Stimulated activated CD4-positive, alpha-beta T cell treated with anti-CD3 and anti-CD28 coated beads, Interleukin-2, amount 100 ng/mL, for 4 hours (primary cell): ENCODE results near the gene COG5.

ENCODE experiments used
- DNase-seq: peaks from one replicate; pipeline ENCODE4 v3.0.0-alpha.2; 2020; ENCODE audit warnings: low read depth

COG5 gene

GRCh38 chr7:107394276-107394675, 169.4 kb downstream of the COG5 start:
- DNase-seq: no peak

GRCh38 chr7:107392830-107393229, 170.9 kb downstream of the COG5 start:
- DNase-seq: no peak

GRCh38 chr7:107390916-107391315, 172.8 kb downstream of the COG5 start:
- no peak for DNase-seq

GRCh38 chr7:107388604-107389003, 175.1 kb downstream of the COG5 start:
- no peak for DNase-seq

GRCh38 chr7:107387573-107388219, 176.0 kb downstream of the COG5 start:
- no peak for DNase-seq

- DNase-seq: no peak
Measured at GRCh38 chr7:107387128-107387527, 176.6 kb downstream of the COG5 start.

- DNase-seq: no peak
Measured at GRCh38 chr7:107386548-107387102, 177.1 kb downstream of the COG5 start.

GRCh38 chr7:107384025-107384424, 179.7 kb downstream of the COG5 start:
- DNase-seq: no peak

- DNase-seq: no peak
Measured at GRCh38 chr7:107383203-107383602, 180.5 kb downstream of the COG5 start.

GRCh38 chr7:107381453-107381852, 182.3 kb downstream of the COG5 start:
- no peak for DNase-seq

- no peak for DNase-seq
Measured at GRCh38 chr7:107373354-107373753, 190.4 kb downstream of the COG5 start.

GRCh38 chr7:107372298-107372697, 191.4 kb downstream of the COG5 start:
- no peak for DNase-seq

GRCh38 chr7:107370816-107371215, 192.9 kb downstream of the COG5 start:
- no peak for DNase-seq

- no peak for DNase-seq
Measured at GRCh38 chr7:107364787-107365186, 198.9 kb downstream of the COG5 start.

- DNase-seq: no peak
Measured at GRCh38 chr7:107359520-107360316, 204.0 kb downstream of the COG5 start.

- no peak for DNase-seq
Measured at GRCh38 chr7:107355616-107356015, 208.1 kb downstream of the COG5 start.

- no peak for DNase-seq
Measured at GRCh38 chr7:107354640-107355039, 209.1 kb downstream of the COG5 start.

- no peak for DNase-seq
Measured at GRCh38 chr7:107353701-107354100, 210.0 kb downstream of the COG5 start.

- no peak for DNase-seq
Measured at GRCh38 chr7:107345898-107346297, 217.8 kb downstream of the COG5 start.

GRCh38 chr7:107344799-107345198, 218.9 kb downstream of the COG5 start:
- no peak for DNase-seq

GRCh38 chr7:107344286-107344685, 219.4 kb downstream of the COG5 start:
- DNase-seq: no peak

GRCh38 chr7:107338080-107338479, 225.6 kb downstream of the COG5 start:
- no peak for DNase-seq

GRCh38 chr7:107332488-107333269, 231.0 kb downstream of the COG5 start:
- no peak for DNase-seq
